Sigmoid colon (tissue), 4 donors: ENCODE data around the gene TRERF1.

Experiments used
- POLR2A ChIP-seq, 2 donors: fragments of 450-650 bp; IDR thresholded peaks; one replicate each; pipeline ENCODE4 v1.6.1; 2016; ENCODE audit warnings: antibody characterized with exemption in 2 of 2, mild to moderate bottlenecking in 2 of 2, moderate library complexity in 2 of 2
- POLR2AphosphoS5 ChIP-seq, 4 donors: sonication (generic); formaldehyde crosslinking; IDR thresholded peaks; one replicate each; pipeline ENCODE4 v1.6.1; 2017; ENCODE audit warnings: antibody characterized with exemption in 4 of 4
- TF ChIP-seq, protein P1 (sequence below), 4 experiments: fragments of 450-650 bp in 3 of 4; fragments of 200-600 bp in 1 of 4; IDR thresholded peaks; one replicate each; pipeline ENCODE4 v1.5.1; 2016 to 2019; ENCODE audit warnings: antibody characterized with exemption in 4 of 4, mild to moderate bottlenecking in 3 of 4, moderate library complexity in 2 of 4

DNA sequence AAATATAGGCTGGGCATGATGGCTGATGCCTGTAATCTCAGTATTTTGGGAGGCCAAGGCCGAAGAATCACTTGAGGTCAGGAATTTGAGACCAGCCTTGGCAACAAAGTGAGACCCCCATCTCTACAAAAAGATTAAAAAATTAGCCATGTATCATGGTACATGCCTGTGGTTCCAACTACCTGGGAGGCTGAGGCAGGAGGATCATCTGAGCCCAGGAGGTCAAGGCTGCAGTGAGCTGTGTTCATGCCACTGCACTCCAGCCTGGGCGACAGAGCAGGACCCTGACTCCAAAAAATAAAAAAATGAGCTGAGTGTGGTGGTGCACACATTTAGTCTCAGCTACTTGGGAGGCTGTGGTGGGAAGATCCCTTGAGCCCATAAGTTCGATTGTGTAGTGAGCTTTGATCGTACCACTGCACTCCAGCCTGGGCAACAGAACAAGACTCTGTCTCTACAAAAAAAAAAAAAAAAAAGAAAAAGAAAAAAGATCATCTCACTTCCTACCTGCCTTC lies 246.9 kb downstream of the TRERF1 start:
- TF ChIP-seq, protein P1, sequence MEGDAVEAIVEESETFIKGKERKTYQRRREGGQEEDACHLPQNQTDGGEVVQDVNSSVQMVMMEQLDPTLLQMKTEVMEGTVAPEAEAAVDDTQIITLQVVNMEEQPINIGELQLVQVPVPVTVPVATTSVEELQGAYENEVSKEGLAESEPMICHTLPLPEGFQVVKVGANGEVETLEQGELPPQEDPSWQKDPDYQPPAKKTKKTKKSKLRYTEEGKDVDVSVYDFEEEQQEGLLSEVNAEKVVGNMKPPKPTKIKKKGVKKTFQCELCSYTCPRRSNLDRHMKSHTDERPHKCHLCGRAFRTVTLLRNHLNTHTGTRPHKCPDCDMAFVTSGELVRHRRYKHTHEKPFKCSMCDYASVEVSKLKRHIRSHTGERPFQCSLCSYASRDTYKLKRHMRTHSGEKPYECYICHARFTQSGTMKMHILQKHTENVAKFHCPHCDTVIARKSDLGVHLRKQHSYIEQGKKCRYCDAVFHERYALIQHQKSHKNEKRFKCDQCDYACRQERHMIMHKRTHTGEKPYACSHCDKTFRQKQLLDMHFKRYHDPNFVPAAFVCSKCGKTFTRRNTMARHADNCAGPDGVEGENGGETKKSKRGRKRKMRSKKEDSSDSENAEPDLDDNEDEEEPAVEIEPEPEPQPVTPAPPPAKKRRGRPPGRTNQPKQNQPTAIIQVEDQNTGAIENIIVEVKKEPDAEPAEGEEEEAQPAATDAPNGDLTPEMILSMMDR (IDR thresholded peaks at IDR 0.05) = no peak
- TF ChIP-seq POLR2AphosphoS5 (IDR thresholded peaks at IDR 0.05) = no peak
- no peak for TF ChIP-seq POLR2A (IDR thresholded peaks at IDR 0.05)
